ENCODE measurements around the gene KRT80. TPM values are rescaled to one million over a fixed set of nuclear protein-coding genes. Genes with fewer than 3 reads are reported as not detected.

Gene KRT80
- total and polyA plus RNA-seq, 2 of the 13 experiments (the other 11 are each of a cell fraction or from before 2014, with no cell fraction given): 0.27 to 0.53 TPM

DNA sequence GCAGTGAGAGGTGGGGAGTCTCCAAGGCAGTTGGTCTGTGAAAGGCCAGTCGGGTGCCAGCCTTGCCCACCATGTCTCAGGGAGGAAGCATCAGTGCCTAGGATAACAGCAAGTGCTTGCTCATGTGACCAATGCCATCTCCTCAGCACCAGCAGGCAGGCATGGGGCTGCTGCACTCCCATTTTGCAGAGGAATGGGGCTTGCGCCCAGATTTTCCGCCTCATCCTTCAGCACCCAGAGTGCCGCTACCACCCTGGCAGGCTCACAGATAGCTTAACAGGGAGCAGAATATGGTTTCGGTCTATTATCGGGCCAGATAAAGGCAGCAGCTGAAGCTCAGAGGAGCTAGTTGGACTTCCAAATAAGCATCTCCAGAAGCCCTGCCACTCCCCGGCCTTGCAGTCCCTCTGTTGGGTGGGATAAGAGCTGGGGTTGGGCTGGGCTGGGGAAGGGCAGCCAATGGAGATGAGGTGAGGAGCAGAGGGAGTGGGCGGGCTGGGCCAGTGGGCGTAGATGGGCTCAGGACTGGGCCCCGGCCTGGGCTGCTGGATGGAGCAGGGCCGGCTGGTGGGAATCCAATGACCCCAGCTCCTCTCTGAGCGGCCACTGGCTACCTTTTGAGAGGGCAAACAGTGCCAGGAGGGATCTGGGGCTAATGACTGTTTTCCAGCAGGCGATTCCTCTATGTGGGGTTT, 8.4 kb upstream of the KRT80 start:
- in situ Hi-C loops (cut with HindIII; ENCODE audit: extremely low pct_ligation_motif_present, low pct_unique_long_range_greater_than_20kb) (loop anchor here (5.0 kb wide), 1 partner anchor 33 kb away; no protein-coding TSS in a partner anchor), intact Hi-C loops (cut with micrococcal nuclease; ENCODE audit: unreplicated experiment) (no loop called here)
- Histone ChIP-seq H2AFZ (ENCODE audit: low read length) (no peak overlapping the region), H3K9me3 (ENCODE audit: low read length) (no peaks in the 10 kb centered on the region), H3K79me2 (ENCODE audit: insufficient read depth, low read length) (no peaks in the 10 kb centered on the region), H3K4me1 (ENCODE audit: insufficient read depth, low read length) (peaks cover 12% of the 10 kb centered on the region; the same call in 1 of the 2 replicates), H3K9ac (ENCODE audit: insufficient read depth, low read depth, low read length) (no peak overlapping the region), H4K20me1 (ENCODE audit: insufficient read depth, low read length) (no peaks in the 10 kb centered on the region), H3K27me3 (ENCODE audit: control insufficient read depth in 1 of 2, insufficient read depth in 2 of 2, low read length in 2 of 2) (peaks cover 9 to 60% of the 10 kb centered on the region in 2 experiments), H3K27ac (ENCODE audit: extremely low read length, insufficient read depth, low read length) (no peak overlapping the region), H3K4me3 (replicated peaks in 1 of 3; ENCODE audit: insufficient read depth in 1 of 3, low read depth in 2 of 3, low read length in 3 of 3) (no peak overlapping the region), H3K36me3 (replicated peaks in 1 of 2; ENCODE audit: control insufficient read depth in 1 of 2, insufficient read depth in 2 of 2, low read length in 2 of 2) (no peaks in the 10 kb centered on the region), H3K4me2 (ENCODE audit: low read depth, low read length) (no peak overlapping the region)
- TF ChIP-seq ZNF549 (CRISPR knock-in tag; IDR thresholded peaks at IDR 0.05) (no peak), ZBTB21 (CRISPR knock-in tag; IDR thresholded peaks at IDR 0.05) (no peak), ZFP37 (CRISPR knock-in tag; IDR thresholded peaks at IDR 0.05; ENCODE audit: borderline replicate concordance) (no peak), ZNF747 (CRISPR knock-in tag; IDR thresholded peaks at IDR 0.05; ENCODE audit: borderline replicate concordance) (no peak), IRX3 (CRISPR knock-in tag; IDR thresholded peaks at IDR 0.05; ENCODE audit: borderline replicate concordance, low read depth) (no peak), KLF6 (CRISPR knock-in tag; IDR thresholded peaks at IDR 0.05) (no peak), ZBTB7A (CRISPR knock-in tag; IDR thresholded peaks at IDR 0.05) (no peak), ZNF773 (CRISPR knock-in tag; IDR thresholded peaks at IDR 0.05; ENCODE audit: borderline replicate concordance) (no peak), SMAD3 (CRISPR knock-in tag; IDR thresholded peaks at IDR 0.05) (no peak), CHD4 (IDR thresholded peaks at IDR 0.05; ENCODE audit: borderline replicate concordance, low read length) (no peak), ZNF790 (CRISPR knock-in tag; IDR thresholded peaks at IDR 0.05; ENCODE audit: borderline replicate concordance) (no peak), ISX (CRISPR knock-in tag; conservative IDR thresholded peaks at IDR 0.05) (no peak)
- TF ChIP-seq, protein P1, sequence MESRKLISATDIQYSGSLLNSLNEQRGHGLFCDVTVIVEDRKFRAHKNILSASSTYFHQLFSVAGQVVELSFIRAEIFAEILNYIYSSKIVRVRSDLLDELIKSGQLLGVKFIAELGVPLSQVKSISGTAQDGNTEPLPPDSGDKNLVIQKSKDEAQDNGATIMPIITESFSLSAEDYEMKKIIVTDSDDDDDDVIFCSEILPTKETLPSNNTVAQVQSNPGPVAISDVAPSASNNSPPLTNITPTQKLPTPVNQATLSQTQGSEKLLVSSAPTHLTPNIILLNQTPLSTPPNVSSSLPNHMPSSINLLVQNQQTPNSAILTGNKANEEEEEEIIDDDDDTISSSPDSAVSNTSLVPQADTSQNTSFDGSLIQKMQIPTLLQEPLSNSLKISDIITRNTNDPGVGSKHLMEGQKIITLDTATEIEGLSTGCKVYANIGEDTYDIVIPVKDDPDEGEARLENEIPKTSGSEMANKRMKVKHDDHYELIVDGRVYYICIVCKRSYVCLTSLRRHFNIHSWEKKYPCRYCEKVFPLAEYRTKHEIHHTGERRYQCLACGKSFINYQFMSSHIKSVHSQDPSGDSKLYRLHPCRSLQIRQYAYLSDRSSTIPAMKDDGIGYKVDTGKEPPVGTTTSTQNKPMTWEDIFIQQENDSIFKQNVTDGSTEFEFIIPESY (CRISPR knock-in tag; IDR thresholded peaks at IDR 0.05): no peak
- TF ChIP-seq, protein P2, sequence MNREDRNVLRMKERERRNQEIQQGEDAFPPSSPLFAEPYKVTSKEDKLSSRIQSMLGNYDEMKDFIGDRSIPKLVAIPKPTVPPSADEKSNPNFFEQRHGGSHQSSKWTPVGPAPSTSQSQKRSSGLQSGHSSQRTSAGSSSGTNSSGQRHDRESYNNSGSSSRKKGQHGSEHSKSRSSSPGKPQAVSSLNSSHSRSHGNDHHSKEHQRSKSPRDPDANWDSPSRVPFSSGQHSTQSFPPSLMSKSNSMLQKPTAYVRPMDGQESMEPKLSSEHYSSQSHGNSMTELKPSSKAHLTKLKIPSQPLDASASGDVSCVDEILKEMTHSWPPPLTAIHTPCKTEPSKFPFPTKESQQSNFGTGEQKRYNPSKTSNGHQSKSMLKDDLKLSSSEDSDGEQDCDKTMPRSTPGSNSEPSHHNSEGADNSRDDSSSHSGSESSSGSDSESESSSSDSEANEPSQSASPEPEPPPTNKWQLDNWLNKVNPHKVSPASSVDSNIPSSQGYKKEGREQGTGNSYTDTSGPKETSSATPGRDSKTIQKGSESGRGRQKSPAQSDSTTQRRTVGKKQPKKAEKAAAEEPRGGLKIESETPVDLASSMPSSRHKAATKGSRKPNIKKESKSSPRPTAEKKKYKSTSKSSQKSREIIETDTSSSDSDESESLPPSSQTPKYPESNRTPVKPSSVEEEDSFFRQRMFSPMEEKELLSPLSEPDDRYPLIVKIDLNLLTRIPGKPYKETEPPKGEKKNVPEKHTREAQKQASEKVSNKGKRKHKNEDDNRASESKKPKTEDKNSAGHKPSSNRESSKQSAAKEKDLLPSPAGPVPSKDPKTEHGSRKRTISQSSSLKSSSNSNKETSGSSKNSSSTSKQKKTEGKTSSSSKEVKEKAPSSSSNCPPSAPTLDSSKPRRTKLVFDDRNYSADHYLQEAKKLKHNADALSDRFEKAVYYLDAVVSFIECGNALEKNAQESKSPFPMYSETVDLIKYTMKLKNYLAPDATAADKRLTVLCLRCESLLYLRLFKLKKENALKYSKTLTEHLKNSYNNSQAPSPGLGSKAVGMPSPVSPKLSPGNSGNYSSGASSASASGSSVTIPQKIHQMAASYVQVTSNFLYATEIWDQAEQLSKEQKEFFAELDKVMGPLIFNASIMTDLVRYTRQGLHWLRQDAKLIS (CRISPR knock-in tag; IDR thresholded peaks at IDR 0.05): no peak
- TF ChIP-seq, protein P3, sequence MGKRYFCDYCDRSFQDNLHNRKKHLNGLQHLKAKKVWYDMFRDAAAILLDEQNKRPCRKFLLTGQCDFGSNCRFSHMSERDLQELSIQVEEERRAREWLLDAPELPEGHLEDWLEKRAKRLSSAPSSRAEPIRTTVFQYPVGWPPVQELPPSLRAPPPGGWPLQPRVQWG (CRISPR knock-in tag; IDR thresholded peaks at IDR 0.05; ENCODE audit: borderline replicate concordance, low read depth): no peak
- TF ChIP-seq, protein P4, sequence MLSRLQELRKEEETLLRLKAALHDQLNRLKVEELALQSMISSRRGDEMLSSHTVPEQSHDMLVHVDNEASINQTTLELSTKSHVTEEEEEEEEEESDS (CRISPR knock-in tag; IDR thresholded peaks at IDR 0.05; ENCODE audit: borderline replicate concordance): no peak
- TF ChIP-seq, protein P5, sequence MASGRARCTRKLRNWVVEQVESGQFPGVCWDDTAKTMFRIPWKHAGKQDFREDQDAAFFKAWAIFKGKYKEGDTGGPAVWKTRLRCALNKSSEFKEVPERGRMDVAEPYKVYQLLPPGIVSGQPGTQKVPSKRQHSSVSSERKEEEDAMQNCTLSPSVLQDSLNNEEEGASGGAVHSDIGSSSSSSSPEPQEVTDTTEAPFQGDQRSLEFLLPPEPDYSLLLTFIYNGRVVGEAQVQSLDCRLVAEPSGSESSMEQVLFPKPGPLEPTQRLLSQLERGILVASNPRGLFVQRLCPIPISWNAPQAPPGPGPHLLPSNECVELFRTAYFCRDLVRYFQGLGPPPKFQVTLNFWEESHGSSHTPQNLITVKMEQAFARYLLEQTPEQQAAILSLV (CRISPR knock-in tag; IDR thresholded peaks at IDR 0.05; ENCODE audit: borderline replicate concordance): no peak
- DNase-seq (ENCODE audit: low spot score) (no peak), FAIRE-seq (no peak), ATAC-seq (no peak)
- BruUV-seq (replicated peaks): no TSS peak
- CTCF ChIA-PET (ENCODE audit: low intra/inter-chr PET ratio, low total read pairs): no interaction called here
- 67% methylated on average over 3 of the region's 13 CpGs for WGBS (ENCODE audit: low lambda C conversion rate)
- POLR2A ChIA-PET: no interaction called here
